Panc1 (cell line): Measurements from ENCODE around the gene RRBP1. TPM values are rescaled to one million over a fixed set of nuclear protein-coding genes. Genes with fewer than 3 reads are reported as not detected.
A peak's percentile ranks its signal among the peaks of the same experiment; 100 is the strongest.

Experiments used
- ATAC-seq: fragments of 200-7000 bp; cut with Tn5 transposase; 2 replicates; pipeline ENCODE4 v1.9.1; 2020; ENCODE audit warnings: mild to moderate bottlenecking, moderate library complexity
- BruUV-seq: library from RNA; stranded (reverse); fragments of 400-500 nt; replicated peaks from 2 replicates; lab custom pipeline; 2021; lab: Mats Ljungman, UMichigan
- CTCF ChIA-PET: fragments of 300-600 bp; sonication (Branson Sonifier 250); formaldehyde crosslinking; loops from one replicate; lab custom pipeline; 2022; ENCODE audit warnings: antibody characterized with exemption; lab: Charles Lee
- POLR2A ChIA-PET: fragments of 300-600 bp; sonication (Branson Sonifier 250); formaldehyde crosslinking; loops from one replicate; lab custom pipeline; 2022; ENCODE audit warnings: antibody characterized with exemption; lab: Charles Lee
- DNase-seq: peaks from one replicate; pipeline ENCODE4 v3.0.0-alpha.2; 2010; ENCODE audit warnings: low read depth, low spot score
- H3K27ac ChIP-seq: 2 replicates; pipeline ENCODE4 v1.5.1; 2011; ENCODE audit warnings: mild to moderate bottlenecking, low read length, inconsistent platforms
- H3K27me3 ChIP-seq: fragments of 200-500 bp; sonication (Bioruptor generic); 2 replicates; pipeline ENCODE4 v1.6.0; 2014; ENCODE audit warnings: low read length, inconsistent platforms; ENCODE audit not compliant: control insufficient read depth, insufficient read depth
- H3K36me3 ChIP-seq: fragments of 200-500 bp; sonication (Bioruptor generic); 2 replicates; pipeline ENCODE4 v1.5.1; 2014; ENCODE audit warnings: inconsistent platforms, mild to moderate bottlenecking, low read length, moderate library complexity; ENCODE audit not compliant: control insufficient read depth, insufficient read depth
- H3K4me1 ChIP-seq: 2 replicates; pipeline ENCODE4 v1.5.1; 2011; ENCODE audit warnings: inconsistent platforms, mild to moderate bottlenecking, low read length, moderate library complexity; ENCODE audit not compliant: control insufficient read depth, insufficient read depth
- H3K4me3 ChIP-seq, 2 experiments: 2 replicates each; pipeline ENCODE4 v1.5.1; 2011 to 2012; ENCODE audit warnings: low read depth in 2 of 2, low read length in 2 of 2, mild to moderate bottlenecking in 2 of 2, inconsistent platforms in 1 of 2, moderate library complexity in 1 of 2
- H3K9me3 ChIP-seq: fragments of 200-500 bp; sonication (Bioruptor generic); 2 replicates; pipeline ENCODE4 v1.5.1; 2014; ENCODE audit warnings: low read depth, mild to moderate bottlenecking, inconsistent platforms, low read length, moderate library complexity; ENCODE audit not compliant: control insufficient read depth, insufficient read depth
- CTCF ChIP-seq: fragments of 450-650 bp; IDR thresholded peaks from 2 replicates; pipeline ENCODE4 v1.5.1; 2017; ENCODE audit warnings: mild to moderate bottlenecking
- POLR2AphosphoS5 ChIP-seq: IDR thresholded peaks from 2 replicates; pipeline ENCODE4 v1.6.1; 2012; ENCODE audit warnings: mild to moderate bottlenecking, low read depth, low read length, moderate library complexity
- REST ChIP-seq, 2 experiments: IDR thresholded peaks; 2 replicates each; pipeline ENCODE4 v1.6.1; 2011 to 2012; ENCODE audit warnings: low read depth in 2 of 2, control low read depth in 1 of 2, low read length in 1 of 2, mild to moderate bottlenecking in 1 of 2, moderate library complexity in 1 of 2; ENCODE audit not compliant: insufficient read depth in 1 of 2
- SIN3A ChIP-seq: IDR thresholded peaks from 2 replicates; pipeline ENCODE4 v1.6.1; 2012; ENCODE audit warnings: low read depth, mild to moderate bottlenecking, low read length, moderate library complexity, borderline replicate concordance; ENCODE audit not compliant: insufficient read depth
- TCF7L2 ChIP-seq: IDR thresholded peaks from 2 replicates; pipeline ENCODE4 v1.6.1; 2011; ENCODE audit warnings: mild to moderate bottlenecking, low read depth, low read length, inconsistent platforms
- in situ Hi-C: cut with HindIII; loops from 2 replicates; pipeline ENCODE4 v1.10.0; 2016; ENCODE audit warnings: low sequenced_read_pairs, low pct_unique_long_range_greater_than_20kb
- intact Hi-C: fragments of 100-400 bp; cut with micrococcal nuclease; formaldehyde crosslinking; loops from one replicate; pipeline ENCODE4 v1.10.0; 2022; ENCODE audit not compliant: unreplicated experiment
- total RNA-seq: library from RNA; stranded (reverse); gene quantifications from one replicate; pipeline ENCODE4 v1.2.1, GENCODE V29; 2021; ENCODE audit not compliant: unreplicated experiment

The RRBP1 gene
- total RNA-seq, 1 experiment from 2014 or later, result 152 TPM

GRCh38 chr20:17614812-17615644 lies 67.0 kb downstream of the RRBP1 start:
- in situ Hi-C loops (no loop called here), intact Hi-C loops (no loop called here)
- peaks cover 54% of the 10 kb centered on the region for H3K4me1 ChIP-seq
- CTCF ChIA-PET, result interaction anchor here (0.6 to 1.0 kb wide), 4 partner anchors 78 to 435 kb away, joined by 3 to 6 read pairs (median 4); no protein-coding TSS in a partner anchor
- H3K4me3 ChIP-seq, result no peak overlapping the region
- TF ChIP-seq TCF7L2 (no peak), REST (IDR thresholded peaks at IDR 0.05; ENCODE audit: insufficient read depth in 1 of 2, low read depth in 2 of 2, low read length in 1 of 2) (no peak), SIN3A (no peak), POLR2AphosphoS5 (no peak), CTCF (no peak)
- DNase-seq (no peak), ATAC-seq (no peak)
- BruUV-seq, result no TSS peak
- H3K9me3 ChIP-seq, result no peaks in the 10 kb centered on the region
- H3K27ac ChIP-seq, result peak overlapping the region; percentile 23; the same call in 1 of the 2 replicates
- H3K27me3 ChIP-seq, result no peaks in the 10 kb centered on the region
- POLR2A ChIA-PET, result no interaction called here
- no peaks in the 10 kb centered on the region; the same call in 1 of the 2 replicates for H3K36me3 ChIP-seq

- ATAC-seq (peak; percentile 43; the same call in 1 of the 2 replicates), DNase-seq (no peak)
- intact Hi-C loops, result no loop called here
- no TSS peak for BruUV-seq
- no peaks in the 10 kb centered on the region for H3K27me3 ChIP-seq
- no peaks in the 10 kb centered on the region for H3K9me3 ChIP-seq
- ChIA-PET CTCF (interaction anchor here (0.6 to 0.7 kb wide), 2 partner anchors 69 to 108 kb away, joined by 3 to 5 read pairs; no protein-coding TSS in a partner anchor), POLR2A (no interaction called here)
- H3K4me3 ChIP-seq, result no peak overlapping the region
- no peaks in the 10 kb centered on the region; the same call in 1 of the 2 replicates for H3K36me3 ChIP-seq
- TF ChIP-seq CTCF (no peak), POLR2AphosphoS5 (0 out of 2 replicates have a peak, but pooled peaks have one; percentile 26)
- H3K27ac ChIP-seq, result peak overlapping the region; percentile 51; the same call in 1 of the 2 replicates
- H3K4me1 ChIP-seq, result peaks cover 59% of the 10 kb centered on the region
- in situ Hi-C loops, result no loop called here
Measured at GRCh38 chr20:17614176-17614811, 67.7 kb downstream of the RRBP1 start.
